ENCODE data around the gene KRT71.
A peak's percentile ranks its signal among the peaks of the same experiment; 100 is the strongest.

The KRT71 gene

GRCh38 chr12:52566847-52567291 is 13.9 kb upstream of the KRT71 start:
- no peak overlapping the region for H3K4me3 ChIP-seq (replicated peaks in 1 of 2; ENCODE audit: low read depth in 2 of 2, low read length in 2 of 2)
- DNase-seq (ENCODE audit: low read depth in 2 of 2) = no peak
- TF ChIP-seq, protein P1, sequence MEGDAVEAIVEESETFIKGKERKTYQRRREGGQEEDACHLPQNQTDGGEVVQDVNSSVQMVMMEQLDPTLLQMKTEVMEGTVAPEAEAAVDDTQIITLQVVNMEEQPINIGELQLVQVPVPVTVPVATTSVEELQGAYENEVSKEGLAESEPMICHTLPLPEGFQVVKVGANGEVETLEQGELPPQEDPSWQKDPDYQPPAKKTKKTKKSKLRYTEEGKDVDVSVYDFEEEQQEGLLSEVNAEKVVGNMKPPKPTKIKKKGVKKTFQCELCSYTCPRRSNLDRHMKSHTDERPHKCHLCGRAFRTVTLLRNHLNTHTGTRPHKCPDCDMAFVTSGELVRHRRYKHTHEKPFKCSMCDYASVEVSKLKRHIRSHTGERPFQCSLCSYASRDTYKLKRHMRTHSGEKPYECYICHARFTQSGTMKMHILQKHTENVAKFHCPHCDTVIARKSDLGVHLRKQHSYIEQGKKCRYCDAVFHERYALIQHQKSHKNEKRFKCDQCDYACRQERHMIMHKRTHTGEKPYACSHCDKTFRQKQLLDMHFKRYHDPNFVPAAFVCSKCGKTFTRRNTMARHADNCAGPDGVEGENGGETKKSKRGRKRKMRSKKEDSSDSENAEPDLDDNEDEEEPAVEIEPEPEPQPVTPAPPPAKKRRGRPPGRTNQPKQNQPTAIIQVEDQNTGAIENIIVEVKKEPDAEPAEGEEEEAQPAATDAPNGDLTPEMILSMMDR (IDR thresholded peaks at IDR 0.05; ENCODE audit: low read depth, low read length) = no peak

- no peak overlapping the region for H3K4me3 ChIP-seq (replicated peaks in 1 of 2; ENCODE audit: low read depth in 2 of 2, low read length in 2 of 2)
- DNase-seq (ENCODE audit: low read depth in 2 of 2) = no peak
- TF ChIP-seq, protein P1 (IDR thresholded peaks at IDR 0.05; ENCODE audit: low read depth, low read length) = no peak
Measured at GRCh38 chr12:52564582-52564981, 11.6 kb upstream of the KRT71 start.

- TF ChIP-seq, protein P1 (IDR thresholded peaks at IDR 0.05; ENCODE audit: low read depth, low read length) = peak; percentile 48
- no peak overlapping the region for H3K4me3 ChIP-seq (replicated peaks in 1 of 2; ENCODE audit: low read depth in 2 of 2, low read length in 2 of 2)
- DNase-seq (ENCODE audit: low read depth in 2 of 2) = peak in 1 of 2 donors; percentile 23
Measured at GRCh38 chr12:52561880-52562449, 9.0 kb upstream of the KRT71 start.

- TF ChIP-seq, protein P1 (IDR thresholded peaks at IDR 0.05; ENCODE audit: low read depth, low read length) = no peak
- DNase-seq (ENCODE audit: low read depth in 2 of 2) = no peak
- H3K4me3 ChIP-seq (replicated peaks in 1 of 2; ENCODE audit: low read depth in 2 of 2, low read length in 2 of 2) = no peak overlapping the region
Measured at GRCh38 chr12:52559979-52560378, 7.0 kb upstream of the KRT71 start.

DNA sequence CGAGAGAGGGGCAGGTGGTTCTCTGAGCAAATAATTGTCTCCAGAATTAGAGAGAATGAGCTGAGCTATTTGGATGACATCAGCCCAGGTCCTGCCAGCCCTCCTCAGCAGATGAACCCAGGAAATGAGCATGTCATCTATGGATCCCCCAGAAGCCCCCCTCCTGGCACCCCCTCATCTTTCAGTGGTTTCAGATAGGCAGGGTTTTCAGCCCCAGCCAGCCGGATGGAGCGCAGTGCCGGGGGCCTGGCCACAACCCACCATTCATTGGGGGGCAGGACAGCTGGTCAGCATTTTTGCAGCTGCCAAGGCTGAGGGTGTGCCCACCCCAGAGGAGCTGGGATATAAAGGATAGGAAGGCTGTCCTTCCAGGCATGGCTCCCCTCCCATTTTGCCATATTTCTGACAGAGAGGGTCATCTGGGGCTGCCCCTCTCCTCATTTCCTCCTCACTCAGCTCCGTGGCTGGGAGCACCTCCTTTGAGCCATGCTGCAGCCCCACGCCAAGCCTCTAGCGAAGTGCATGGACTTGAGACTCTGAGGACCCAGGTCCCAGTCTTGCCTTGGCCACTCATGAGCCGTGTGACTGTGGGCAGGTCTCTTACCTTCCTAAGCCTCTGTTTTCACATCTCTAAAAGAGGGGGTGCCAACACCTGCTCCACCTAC is 6.0 kb upstream of the KRT71 start:
- H3K4me3 ChIP-seq (replicated peaks in 1 of 2; ENCODE audit: low read depth in 2 of 2, low read length in 2 of 2) = no peak overlapping the region
- DNase-seq (ENCODE audit: low read depth in 2 of 2) = no peak
- TF ChIP-seq, protein P1 (IDR thresholded peaks at IDR 0.05; ENCODE audit: low read depth, low read length) = no peak

GRCh38 chr12:52557476-52557875 is 4.5 kb upstream of the KRT71 start:
- DNase-seq (ENCODE audit: low read depth in 2 of 2) = no peak
- H3K4me3 ChIP-seq (replicated peaks in 1 of 2; ENCODE audit: low read depth in 2 of 2, low read length in 2 of 2) = no peak overlapping the region
- TF ChIP-seq, protein P1 (IDR thresholded peaks at IDR 0.05; ENCODE audit: low read depth, low read length) = no peak

Measured in cardiac fibroblast (primary cell).